HuH-7 (cell line): Measurements from ENCODE around the gene CNTN2.

Source experiments
- DNase-seq: peaks from one replicate; pipeline ENCODE4 v3.0.0; 2011; ENCODE audit warnings: low spot score

CNTN2 gene

GRCh38 chr1:205042911-205043806, at the start of gene CNTN2:
Gene CNTN2 (plus strand): TSS chr1:205043212. CDS start chr1:205053186, 9,974 bp downstream.
- no peak for DNase-seq

GRCh38 chr1:204994086-204994862, 48.7 kb upstream of the CNTN2 start:
- no peak for DNase-seq

GRCh38 chr1:204996981-204997380, 46.0 kb upstream of the CNTN2 start:
- no peak for DNase-seq

- DNase-seq, result no peak
These were observed 45.2 kb upstream of the CNTN2 start for GRCh38 chr1:204997591-204998355.

- no peak for DNase-seq
These were observed 41.9 kb upstream of the CNTN2 start for GRCh38 chr1:205001162-205001561.

GRCh38 chr1:205002705-205003104, 40.3 kb upstream of the CNTN2 start:
- DNase-seq, result no peak

DNA sequence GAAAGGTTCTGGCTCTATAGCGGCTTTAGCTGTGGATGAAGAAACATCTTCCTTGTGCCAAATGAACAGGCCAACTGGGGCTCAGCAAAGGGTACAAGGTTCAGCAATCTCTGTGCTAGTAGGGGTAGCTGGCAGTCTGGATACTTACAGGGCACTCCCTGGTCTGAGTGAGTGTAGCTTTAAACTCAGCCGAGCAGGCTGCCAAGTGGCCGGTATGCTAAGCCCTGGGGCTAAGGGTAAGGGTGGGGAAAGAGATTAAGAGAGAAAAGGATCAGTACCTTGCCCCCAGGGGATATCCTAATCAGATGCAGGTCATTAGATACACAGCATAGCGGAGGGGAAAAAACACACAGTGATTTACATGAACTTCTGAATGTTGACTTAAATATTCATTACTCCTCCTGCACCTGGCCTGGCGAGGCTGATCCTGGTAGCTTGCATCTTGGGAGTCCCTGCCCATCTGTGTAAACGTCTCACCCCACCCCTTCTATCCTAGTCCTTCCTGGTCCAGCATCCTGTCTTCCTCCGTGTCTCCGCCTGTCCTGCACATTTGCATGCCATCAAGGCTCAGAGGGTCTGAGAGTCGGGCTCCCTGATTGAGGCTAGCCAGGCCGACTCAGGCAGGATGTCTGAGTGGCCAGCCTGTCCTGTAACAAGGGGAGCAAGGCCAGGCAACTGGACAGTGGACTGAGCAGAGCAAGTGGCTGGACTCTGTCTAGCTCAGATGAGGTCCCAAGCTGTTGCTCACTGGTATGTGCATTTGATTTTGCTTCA, 39.5 kb upstream of the CNTN2 start:
- no peak for DNase-seq

DNA sequence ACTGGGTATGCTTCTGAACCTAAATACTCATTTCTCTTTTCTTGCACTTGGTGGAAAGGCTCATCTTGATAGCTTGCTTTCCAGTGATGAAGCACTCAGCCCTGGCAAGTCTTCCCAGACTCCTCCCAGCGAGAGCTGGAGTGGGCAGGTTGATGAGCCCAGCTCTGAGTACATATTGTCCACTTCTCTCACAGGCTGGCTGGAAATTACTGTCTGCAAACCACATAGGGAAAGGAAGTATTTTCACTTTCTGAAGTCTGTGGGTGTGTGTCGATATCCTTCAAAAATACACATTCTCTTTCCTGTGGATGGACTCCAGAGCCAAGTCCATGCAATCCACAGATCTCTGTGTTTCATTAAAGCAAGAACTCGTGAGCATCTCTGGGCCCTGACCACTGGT, 38.7 kb upstream of the CNTN2 start:
- DNase-seq, result no peak

DNA sequence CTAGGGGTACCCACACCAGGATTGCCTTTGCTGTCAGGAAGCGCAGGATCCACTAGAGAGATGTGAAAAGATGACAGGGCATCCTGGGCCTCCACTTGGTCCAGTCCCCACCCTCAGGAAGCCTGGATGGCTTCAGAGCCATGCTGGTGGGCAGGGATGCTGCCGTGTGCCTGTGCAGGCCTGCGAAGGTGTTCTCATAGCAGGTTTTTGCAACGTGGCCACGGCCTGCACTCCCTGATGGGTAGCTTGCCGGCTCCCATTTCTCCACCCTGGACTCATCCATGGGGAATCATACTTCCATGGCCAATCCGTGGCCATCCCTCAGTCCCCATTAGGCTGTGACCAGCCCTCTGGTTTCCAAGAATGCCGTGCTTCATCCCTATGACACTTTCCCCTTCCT, 34.1 kb upstream of the CNTN2 start:
- DNase-seq, result no peak

DNA sequence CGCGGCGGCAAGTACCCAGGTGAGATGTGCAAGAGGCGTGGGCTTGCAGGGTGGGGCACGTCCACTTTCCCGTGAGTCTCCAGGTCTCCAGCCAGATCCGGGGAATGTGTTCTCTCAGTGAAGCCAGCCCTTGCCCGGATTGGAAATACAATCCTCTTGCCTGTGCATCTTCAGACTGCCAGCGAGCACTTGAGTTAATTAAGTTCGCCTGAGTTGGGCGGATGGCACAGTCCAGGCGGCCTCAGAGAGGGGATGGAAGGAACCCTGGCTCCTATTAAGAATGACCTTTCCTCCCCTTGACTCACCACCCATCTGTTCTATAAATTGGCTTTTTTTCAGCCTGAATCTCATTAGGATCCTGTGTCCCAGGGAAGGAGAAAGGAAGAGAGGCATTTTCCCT, 33.3 kb upstream of the CNTN2 start:
- DNase-seq, result no peak

DNA sequence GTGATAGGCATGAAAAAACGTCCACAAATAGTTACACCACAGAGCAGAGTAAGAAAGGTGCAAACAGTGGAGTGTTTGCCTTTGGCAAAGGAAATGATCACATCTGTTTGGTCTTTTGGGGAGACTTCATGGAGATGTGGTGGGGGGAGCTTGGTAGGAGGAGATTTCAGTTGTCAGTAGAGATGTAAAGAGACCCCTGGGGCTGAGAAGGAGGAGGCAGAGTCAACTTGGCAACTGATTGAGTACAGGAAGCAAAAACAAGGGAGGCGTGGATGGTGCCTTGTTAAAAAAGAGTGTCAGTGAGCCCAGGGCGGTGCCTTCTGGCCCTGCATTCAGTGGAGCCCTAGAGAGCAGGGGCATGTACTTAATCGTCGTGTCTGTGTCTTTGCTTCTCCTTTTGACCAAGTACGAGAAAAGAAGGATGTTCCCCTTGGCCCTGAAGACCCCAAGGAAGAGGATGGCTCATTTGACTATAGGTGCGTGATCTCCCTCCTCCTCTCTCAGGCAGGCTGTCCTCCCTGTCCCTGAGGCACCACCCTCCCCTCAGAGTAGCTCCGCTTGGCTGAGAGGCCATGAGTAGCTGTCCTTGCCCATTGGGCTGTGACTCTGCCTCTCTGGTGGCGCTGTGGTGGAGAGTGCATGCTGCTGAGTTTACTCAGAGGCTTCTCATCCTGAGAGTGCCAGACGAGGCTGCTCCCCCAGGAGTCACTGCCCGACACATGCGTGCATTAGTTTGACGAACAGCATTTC, 30.4 kb upstream of the CNTN2 start:
- DNase-seq, result no peak

GRCh38 chr1:205013683-205014367, 29.2 kb upstream of the CNTN2 start:
- DNase-seq, result no peak

DNA sequence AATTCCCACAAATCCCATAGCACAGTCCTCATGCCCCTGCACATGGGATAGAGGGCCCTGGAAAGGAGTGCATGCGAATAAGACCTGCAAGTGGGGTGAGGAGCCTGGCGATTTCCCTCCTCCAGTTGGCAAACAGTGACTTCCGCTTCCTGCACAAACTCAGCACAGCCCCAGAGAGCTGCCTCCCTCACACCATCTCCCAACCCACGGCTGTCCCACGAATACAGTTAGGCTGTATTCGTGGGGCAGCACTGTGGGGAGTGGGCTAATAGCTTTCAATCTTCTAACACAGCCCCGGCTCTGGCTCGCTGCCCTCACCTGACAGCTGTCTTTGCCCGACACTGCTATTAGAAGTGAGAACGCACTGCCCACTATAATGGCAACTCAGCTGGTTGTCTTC, 28.2 kb upstream of the CNTN2 start:
- no peak for DNase-seq

DNA sequence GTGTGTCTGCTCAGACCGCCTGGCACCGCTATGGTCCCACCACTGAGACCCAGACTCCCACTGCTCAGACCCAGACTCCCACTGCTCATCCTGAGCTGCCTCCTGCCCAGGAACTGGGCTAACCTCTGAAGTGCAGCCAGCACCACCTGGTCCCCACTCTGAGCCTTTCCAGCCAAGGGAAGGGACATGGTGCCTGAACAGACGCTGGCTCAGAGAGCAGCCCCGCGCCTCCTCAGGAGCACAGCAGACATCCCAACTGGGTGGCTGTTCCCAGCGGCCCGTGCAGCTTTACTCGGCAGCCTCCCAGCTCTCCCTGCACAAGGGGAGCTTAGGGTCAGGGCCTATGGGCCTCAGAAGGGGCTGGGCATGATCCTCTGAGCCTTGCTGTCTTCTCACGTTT, 27.8 kb upstream of the CNTN2 start:
- DNase-seq, result no peak

DNA sequence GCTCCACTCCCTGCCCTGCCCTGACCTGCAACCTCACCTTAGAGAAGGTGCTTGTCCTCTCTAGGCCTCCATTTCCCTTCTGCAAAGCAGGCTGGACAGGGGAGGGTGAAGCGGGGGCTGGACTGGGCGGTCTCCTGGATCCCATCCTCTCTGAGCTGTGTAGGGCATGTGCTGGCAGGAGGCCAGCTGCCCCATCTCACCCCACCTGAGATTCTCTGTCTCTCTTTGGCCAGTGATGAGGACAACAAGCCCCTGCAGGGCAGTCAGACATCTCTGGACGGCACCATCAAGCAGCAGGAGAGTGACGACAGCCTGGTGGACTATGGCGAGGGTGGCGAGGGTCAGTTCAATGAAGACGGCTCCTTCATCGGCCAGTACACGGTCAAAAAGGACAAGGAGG, 26.9 kb upstream of the CNTN2 start:
- DNase-seq, result no peak

DNA sequence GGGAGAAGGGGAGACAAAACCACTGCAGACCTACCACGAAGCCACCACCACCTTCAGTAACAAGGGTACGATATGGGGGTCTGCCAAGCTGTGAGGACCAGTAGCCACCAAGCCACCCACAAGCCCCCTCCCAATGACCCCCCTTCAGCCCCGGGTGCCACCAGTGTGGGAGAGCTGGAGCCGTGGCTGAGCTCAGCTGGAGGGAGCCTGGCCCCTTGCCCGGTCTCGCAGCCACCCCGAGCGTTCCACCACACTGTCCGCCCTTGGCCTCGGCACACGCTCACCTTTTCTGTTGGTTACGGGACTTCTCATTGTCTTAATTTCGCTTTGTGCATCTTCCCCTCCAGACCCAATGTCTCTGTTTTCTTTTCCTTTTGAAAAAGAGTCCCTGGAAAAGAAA, 26.4 kb upstream of the CNTN2 start:
- DNase-seq, result no peak

GRCh38 chr1:205017001-205017400, 26.0 kb upstream of the CNTN2 start:
- no peak for DNase-seq

DNA sequence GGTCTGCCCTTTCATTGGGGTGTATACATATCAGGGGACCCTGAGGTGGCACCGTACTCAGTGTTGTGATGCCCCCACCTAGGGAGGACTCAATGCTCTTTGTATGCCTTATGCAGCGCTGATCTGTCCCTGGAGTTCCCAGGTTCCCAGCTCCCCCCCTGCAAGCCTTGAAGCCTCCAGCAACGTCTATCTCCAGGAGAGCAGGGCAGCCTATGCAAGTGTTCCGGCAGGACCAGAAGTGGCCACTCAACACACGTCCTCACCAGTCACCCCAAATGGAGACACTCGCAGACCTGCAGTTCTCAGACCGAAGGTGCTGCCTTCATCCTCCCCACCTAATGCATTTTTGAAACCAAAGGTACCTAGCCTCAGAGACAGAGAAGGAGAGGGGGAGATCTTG, 25.2 kb upstream of the CNTN2 start:
- no peak for DNase-seq

DNA sequence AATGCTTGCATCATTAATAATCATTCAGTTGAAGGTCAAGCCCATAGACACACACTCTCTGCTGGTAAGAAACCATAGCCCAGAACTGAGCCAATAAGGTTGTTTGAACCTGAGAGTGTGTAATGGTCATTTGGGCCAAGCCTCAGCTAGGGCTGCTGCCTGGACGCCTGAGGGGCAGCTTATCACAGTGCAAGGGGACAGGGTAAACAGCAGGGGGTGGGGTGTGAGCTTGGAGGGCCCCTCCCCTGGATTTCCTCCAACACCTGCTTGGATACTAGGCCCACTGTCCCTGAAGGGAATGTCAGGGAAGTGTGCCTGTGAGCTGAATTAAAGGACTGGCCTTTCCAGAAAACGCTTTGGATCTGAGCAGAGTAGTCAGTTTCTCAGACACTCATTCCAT, 24.6 kb upstream of the CNTN2 start:
- no peak for DNase-seq

DNA sequence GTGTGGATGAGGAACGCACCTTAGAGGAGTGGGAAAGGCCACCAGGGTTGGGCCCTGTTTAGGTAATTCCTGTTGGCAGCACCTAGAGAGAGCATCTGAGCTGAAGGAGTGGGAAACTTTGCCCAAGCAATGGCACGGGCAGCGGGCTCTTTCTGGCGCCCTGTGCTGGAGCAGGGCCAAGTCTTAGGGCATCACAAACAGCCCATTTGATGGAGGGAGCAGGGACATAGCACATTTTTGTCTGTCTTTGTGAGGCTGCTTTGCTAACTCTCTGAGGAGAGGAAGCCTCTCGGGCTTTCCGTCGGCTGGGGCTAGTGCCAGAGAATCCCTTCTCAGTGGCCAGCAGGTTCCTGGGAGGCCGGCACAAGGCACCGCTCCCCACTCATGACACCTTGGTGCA, 22.5 kb upstream of the CNTN2 start:
- no peak for DNase-seq
